Stimulated activated naive CD8-positive, alpha-beta T cell treated with anti-CD3 and anti-CD28 coated beads, Interleukin-15, Interleukin-2, amounts not matched to agents 100 ng/mL and 50 ng/mL, for 24 hours (primary cell): ENCODE results near the gene SMPD3.
A peak's percentile ranks its signal among the peaks of the same experiment; 100 is the strongest.

ENCODE experiments used
- H3K27ac Mint-ChIP-seq: one replicate; pipeline ENCODE4 v1.8.0; 2021; ENCODE audit warnings: mild to moderate bottlenecking, mixed read lengths
- H3K27me3 Mint-ChIP-seq: one replicate; pipeline ENCODE4 v1.8.0; 2021; ENCODE audit warnings: mixed read lengths
- H3K36me3 Mint-ChIP-seq: one replicate; pipeline ENCODE4 v1.8.0; 2021; ENCODE audit warnings: low read depth, mixed read lengths
- H3K4me1 Mint-ChIP-seq: one replicate; pipeline ENCODE4 v1.8.0; 2021; ENCODE audit warnings: low read depth, mixed read lengths
- H3K4me3 Mint-ChIP-seq: one replicate; pipeline ENCODE4 v1.8.0; 2021; ENCODE audit warnings: mild to moderate bottlenecking, mixed read lengths
- H3K9me3 Mint-ChIP-seq: one replicate; pipeline ENCODE4 v1.8.0; 2021; ENCODE audit warnings: mixed read lengths

SMPD3 gene

DNA sequence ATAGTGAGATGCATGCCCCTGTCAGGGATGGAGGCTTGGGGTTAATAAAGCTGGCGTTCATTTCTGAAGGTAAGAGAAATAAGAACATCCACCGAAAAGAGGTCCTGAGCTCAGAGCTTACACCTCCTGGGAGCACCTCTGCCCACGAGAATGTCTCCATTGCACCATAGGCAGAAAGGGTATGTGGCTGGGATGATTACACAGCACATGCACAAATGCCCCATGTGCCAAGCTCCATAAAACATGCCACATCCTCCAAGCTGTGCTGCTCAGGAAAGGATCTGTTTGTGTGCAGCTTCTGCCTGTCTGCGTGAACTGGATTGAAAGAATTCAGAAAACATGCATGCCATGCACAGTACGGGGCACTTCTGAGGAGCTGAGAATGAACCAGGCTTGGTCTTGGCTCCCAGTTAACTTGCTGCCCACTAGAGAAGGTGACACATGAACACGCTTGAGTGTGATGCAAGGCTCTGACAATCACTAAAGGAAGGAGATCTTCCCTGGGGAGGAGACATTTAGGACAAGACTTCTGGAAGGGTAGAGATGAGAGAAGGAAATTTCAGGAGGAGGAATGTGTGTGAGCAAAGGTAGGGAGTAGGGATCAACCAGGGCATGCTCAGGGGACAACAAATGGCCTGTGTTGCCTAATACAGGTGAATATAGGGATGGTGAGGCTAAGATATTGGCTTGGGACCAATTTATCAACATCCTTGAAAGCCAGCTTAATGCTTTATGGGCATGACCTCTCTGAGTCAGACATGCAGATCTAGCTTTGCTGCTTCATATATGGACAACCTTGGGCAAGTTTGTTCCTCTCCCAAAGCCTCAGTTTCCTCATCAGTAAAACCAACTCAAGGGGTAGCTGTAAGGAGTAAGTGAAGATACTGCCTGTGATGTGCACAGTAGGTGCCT is 32.0 kb upstream of the SMPD3 start:
- Mint-ChIP-seq H3K9me3 (no peaks in the 10 kb centered on the region), H3K27me3 (no peaks in the 10 kb centered on the region), H3K27ac (no peak overlapping the region)

GRCh38 chr16:68479271-68479670 is 31.0 kb upstream of the SMPD3 start:
- Mint-ChIP-seq H3K4me3 (no peak overlapping the region), H3K9me3 (no peaks in the 10 kb centered on the region), H3K4me1 (no peaks in the 10 kb centered on the region), H3K36me3 (no peaks in the 10 kb centered on the region), H3K27ac (no peak overlapping the region), H3K27me3 (no peaks in the 10 kb centered on the region)

More for the DNA sequence above, 32.0 kb upstream of the SMPD3 start:
- Mint-ChIP-seq H3K4me3 (no peak overlapping the region), H3K36me3 (no peaks in the 10 kb centered on the region), H3K4me1 (no peaks in the 10 kb centered on the region)

DNA sequence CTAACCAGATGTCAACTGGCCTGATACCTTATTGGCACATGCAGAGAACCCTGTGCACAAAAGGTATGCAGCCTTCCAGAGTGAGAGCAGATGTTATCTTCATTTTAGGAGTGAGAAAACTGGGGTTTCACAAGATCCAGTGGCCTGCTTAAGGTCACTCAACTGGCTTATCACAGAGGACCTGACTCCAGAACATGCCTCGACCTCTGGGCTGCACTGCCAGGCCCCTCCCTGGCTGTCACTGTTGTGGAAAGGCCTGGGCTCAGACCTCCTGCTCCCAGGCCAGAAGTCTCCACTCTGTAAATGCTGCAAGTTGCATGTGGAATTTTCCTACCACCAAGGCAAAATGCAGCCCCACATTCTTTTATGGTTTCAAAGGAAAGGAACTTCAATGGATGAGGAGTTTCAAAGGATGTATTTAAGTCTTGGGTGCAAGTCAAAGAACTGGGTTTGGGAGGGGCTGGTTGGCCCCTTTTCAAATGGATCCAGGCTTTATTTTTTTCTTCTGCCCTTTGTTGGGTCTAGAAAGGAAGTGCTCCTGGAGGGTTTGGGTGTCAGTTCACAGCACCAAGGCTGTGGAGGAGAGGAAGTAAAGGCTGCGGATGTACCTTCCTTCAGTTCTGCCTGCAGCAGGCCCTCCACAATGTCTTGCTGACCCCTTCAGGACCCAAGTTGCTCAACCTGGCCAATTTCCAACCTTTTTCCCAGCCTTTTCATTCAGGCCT is 30.4 kb upstream of the SMPD3 start:
- no peak overlapping the region for H3K27ac Mint-ChIP-seq
- no peaks in the 10 kb centered on the region for H3K27me3 Mint-ChIP-seq

DNA sequence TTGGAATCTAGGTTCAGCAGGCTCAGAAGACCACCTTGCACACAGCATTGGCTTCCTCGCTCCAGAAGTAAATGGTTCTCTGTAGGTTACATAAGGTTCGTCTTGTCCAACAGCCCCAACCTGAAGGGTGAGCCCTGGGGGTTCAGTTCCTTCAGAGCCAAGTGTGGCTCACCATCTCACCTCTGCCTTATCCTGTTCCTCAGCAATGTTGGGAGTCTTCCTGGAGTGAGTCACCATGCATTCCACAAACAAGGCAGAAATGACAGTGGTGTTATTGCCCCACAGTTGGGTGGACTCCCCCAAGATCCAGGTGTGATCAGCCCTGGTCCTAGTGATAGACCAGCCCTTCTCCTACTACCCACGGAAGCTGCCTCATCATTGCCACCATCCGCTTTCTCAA is 26.8 kb upstream of the SMPD3 start:
- H3K4me3 Mint-ChIP-seq, result no peak overlapping the region
- no peak overlapping the region for H3K27ac Mint-ChIP-seq
- H3K27me3 Mint-ChIP-seq, result no peaks in the 10 kb centered on the region
- no peaks in the 10 kb centered on the region for H3K36me3 Mint-ChIP-seq
- H3K4me1 Mint-ChIP-seq, result peaks cover 18% of the 10 kb centered on the region
- no peaks in the 10 kb centered on the region for H3K9me3 Mint-ChIP-seq

More for the DNA sequence above, 30.4 kb upstream of the SMPD3 start:
- Mint-ChIP-seq H3K4me1 (no peaks in the 10 kb centered on the region), H3K9me3 (no peaks in the 10 kb centered on the region), H3K4me3 (no peak overlapping the region), H3K36me3 (no peaks in the 10 kb centered on the region)

DNA sequence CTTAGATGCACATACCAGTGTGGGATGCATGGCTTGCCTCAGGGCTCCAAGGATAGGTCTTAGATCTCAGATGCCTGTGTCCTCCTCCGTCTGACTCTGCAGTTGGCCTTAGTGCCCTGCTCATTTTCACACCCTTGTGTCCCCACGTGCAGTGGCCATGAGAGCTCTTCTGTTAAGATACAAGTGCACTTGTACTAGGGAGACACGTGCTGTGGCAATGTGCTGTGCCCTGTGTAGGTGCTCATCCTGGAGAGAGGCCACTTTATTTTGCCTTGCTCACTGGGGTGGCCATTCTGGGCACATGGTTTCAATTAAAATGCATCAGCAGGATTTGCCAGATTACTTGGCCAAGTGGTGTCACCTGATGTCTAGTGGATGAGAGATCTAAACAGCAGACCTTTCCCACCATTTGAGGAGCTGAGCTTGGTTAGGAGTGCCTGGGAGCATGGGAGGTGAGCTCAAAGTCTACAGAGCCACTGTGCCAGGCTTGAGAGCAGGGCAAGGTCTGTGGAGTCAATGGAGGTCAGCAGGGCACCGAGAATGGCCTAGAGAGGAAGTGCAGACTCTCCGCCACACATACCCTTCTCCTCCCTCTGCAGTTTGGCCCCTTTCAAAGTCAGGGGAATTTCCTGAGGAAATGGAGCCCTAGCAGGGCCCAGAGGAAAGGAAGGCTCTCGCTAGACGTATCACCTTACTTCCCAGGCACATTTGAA is 25.2 kb upstream of the SMPD3 start:
- H3K27me3 Mint-ChIP-seq, result no peaks in the 10 kb centered on the region
- H3K9me3 Mint-ChIP-seq, result no peaks in the 10 kb centered on the region
- H3K4me3 Mint-ChIP-seq, result no peak overlapping the region
- no peak overlapping the region for H3K27ac Mint-ChIP-seq
- H3K4me1 Mint-ChIP-seq, result peaks cover 30% of the 10 kb centered on the region
- no peaks in the 10 kb centered on the region for H3K36me3 Mint-ChIP-seq

GRCh38 chr16:68472581-68472980 is 24.3 kb upstream of the SMPD3 start:
- Mint-ChIP-seq H3K4me3 (no peak overlapping the region), H3K27me3 (no peaks in the 10 kb centered on the region), H3K27ac (no peak overlapping the region), H3K9me3 (no peaks in the 10 kb centered on the region), H3K4me1 (peaks cover 35% of the 10 kb centered on the region), H3K36me3 (no peaks in the 10 kb centered on the region)

- H3K9me3 Mint-ChIP-seq, result no peaks in the 10 kb centered on the region
- peaks cover 38% of the 10 kb centered on the region for H3K4me1 Mint-ChIP-seq
- H3K4me3 Mint-ChIP-seq, result peak overlapping the region; percentile 75
- no peaks in the 10 kb centered on the region for H3K36me3 Mint-ChIP-seq
- H3K27me3 Mint-ChIP-seq, result no peaks in the 10 kb centered on the region
- H3K27ac Mint-ChIP-seq, result peak overlapping the region; percentile 92
Observed at GRCh38 chr16:68470461-68471150, 22.3 kb upstream of the SMPD3 start.

- H3K27me3 Mint-ChIP-seq, result no peaks in the 10 kb centered on the region
- no peaks in the 10 kb centered on the region for H3K9me3 Mint-ChIP-seq
- H3K36me3 Mint-ChIP-seq, result no peaks in the 10 kb centered on the region
- peaks cover 38% of the 10 kb centered on the region for H3K4me1 Mint-ChIP-seq
- H3K4me3 Mint-ChIP-seq, result peak overlapping the region; percentile 75
- peak overlapping the region; percentile 92 for H3K27ac Mint-ChIP-seq
Observed at GRCh38 chr16:68469796-68470460, 21.6 kb upstream of the SMPD3 start.

DNA sequence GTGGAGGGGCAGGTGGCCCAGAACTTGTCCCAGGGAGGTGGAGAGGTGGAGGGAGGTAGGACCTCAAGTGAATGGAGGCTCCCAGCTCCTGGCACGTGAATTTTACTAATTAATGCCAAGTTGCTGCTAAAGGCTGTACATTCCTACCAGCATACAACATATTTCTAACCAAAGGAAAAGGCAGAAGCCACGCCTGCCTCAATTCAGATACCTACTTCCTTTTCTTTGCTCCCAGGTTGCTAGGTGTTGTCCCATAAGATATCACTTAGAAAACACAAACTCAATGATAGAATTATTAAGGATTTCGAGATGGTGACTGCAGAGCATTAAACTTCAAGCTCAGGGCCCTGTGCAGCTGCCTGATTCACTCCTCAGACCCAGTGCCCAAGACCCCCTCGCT is 20.5 kb upstream of the SMPD3 start:
- Mint-ChIP-seq H3K27ac (no peak overlapping the region), H3K27me3 (no peaks in the 10 kb centered on the region), H3K4me3 (no peak overlapping the region), H3K36me3 (no peaks in the 10 kb centered on the region), H3K9me3 (no peaks in the 10 kb centered on the region), H3K4me1 (peaks cover 38% of the 10 kb centered on the region)

DNA sequence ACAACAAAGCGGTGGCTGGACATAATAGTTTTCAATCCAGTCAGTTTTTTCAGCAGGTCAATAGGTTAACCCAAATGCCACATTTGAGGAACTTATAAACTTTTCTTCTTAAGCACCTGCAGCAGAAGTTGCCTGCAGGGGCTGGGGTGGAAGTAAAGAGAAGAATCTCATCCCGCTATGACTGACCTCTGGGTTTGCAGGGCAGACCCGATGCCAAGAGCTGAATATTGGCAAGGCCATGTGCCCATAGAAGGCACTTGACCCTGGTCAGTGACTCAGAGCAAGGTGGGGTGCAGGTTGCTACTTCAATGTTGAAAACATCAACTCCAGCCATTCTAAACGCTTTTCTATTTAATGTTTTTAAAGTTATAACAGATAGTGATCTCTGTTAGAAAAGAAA is 17.9 kb upstream of the SMPD3 start:
- Mint-ChIP-seq H3K4me3 (no peak overlapping the region), H3K27ac (no peak overlapping the region), H3K9me3 (no peaks in the 10 kb centered on the region)

GRCh38 chr16:68463904-68464303 is 15.6 kb upstream of the SMPD3 start:
- Mint-ChIP-seq H3K27me3 (no peaks in the 10 kb centered on the region), H3K4me1 (peaks cover 10% of the 10 kb centered on the region), H3K4me3 (no peak overlapping the region), H3K9me3 (no peaks in the 10 kb centered on the region), H3K27ac (no peak overlapping the region), H3K36me3 (no peaks in the 10 kb centered on the region)

More for the DNA sequence above, 17.9 kb upstream of the SMPD3 start:
- no peaks in the 10 kb centered on the region for H3K27me3 Mint-ChIP-seq
- H3K4me1 Mint-ChIP-seq, result peaks cover 31% of the 10 kb centered on the region
- no peaks in the 10 kb centered on the region for H3K36me3 Mint-ChIP-seq

- H3K4me1 Mint-ChIP-seq, result no peaks in the 10 kb centered on the region
- no peaks in the 10 kb centered on the region for H3K36me3 Mint-ChIP-seq
- no peaks in the 10 kb centered on the region for H3K27me3 Mint-ChIP-seq
- H3K9me3 Mint-ChIP-seq, result no peaks in the 10 kb centered on the region
- no peak overlapping the region for H3K4me3 Mint-ChIP-seq
- no peak overlapping the region for H3K27ac Mint-ChIP-seq
Observed at GRCh38 chr16:68460067-68460466, 11.8 kb upstream of the SMPD3 start.

- Mint-ChIP-seq H3K36me3 (no peaks in the 10 kb centered on the region), H3K27ac (no peak overlapping the region), H3K9me3 (no peaks in the 10 kb centered on the region), H3K4me1 (no peaks in the 10 kb centered on the region), H3K4me3 (no peak overlapping the region), H3K27me3 (no peaks in the 10 kb centered on the region)
Observed at GRCh38 chr16:68459457-68459856, 11.1 kb upstream of the SMPD3 start.

DNA sequence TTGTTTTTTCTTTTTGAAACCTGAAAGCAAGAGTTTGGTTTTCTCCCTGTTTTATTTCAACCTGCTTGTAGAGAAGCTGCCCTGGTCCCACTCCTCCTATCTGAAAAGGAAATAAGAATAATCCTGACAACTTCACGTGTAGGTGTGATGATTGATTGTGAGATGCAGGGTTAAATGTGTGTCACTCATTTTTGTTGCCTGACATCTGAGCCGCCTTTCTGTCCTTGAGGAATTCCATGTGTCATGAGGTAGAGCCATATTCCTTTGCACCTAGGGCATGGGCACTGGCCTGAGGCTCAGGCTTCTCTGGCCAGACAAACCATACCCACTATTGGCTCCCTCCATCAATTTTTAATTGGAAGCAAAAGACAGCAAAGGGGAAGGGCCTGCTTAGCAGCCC is 10.2 kb upstream of the SMPD3 start:
- H3K27me3 Mint-ChIP-seq, result no peaks in the 10 kb centered on the region
- no peak overlapping the region for H3K4me3 Mint-ChIP-seq
- no peaks in the 10 kb centered on the region for H3K9me3 Mint-ChIP-seq
- no peak overlapping the region for H3K27ac Mint-ChIP-seq
- H3K36me3 Mint-ChIP-seq, result no peaks in the 10 kb centered on the region
- no peaks in the 10 kb centered on the region for H3K4me1 Mint-ChIP-seq
